HEK293T (cell line): ENCODE data around the gene SGMS1.

Experiments
- BHLHE40 ChIP-seq: fragments of 450-650 bp; IDR thresholded peaks from 2 replicates; pipeline ENCODE4 v1.6.1; 2016; ENCODE audit warnings: mild to moderate bottlenecking, moderate library complexity, borderline replicate concordance
- FOXK2 ChIP-seq: fragments of 450-650 bp; IDR thresholded peaks from 2 replicates; pipeline ENCODE4 v1.6.1; 2016; ENCODE audit warnings: mild to moderate bottlenecking
- LEF1 ChIP-seq: fragments of 450-650 bp; IDR thresholded peaks from 2 replicates; pipeline ENCODE4 v1.6.1; 2017; ENCODE audit warnings: mild to moderate bottlenecking, borderline replicate concordance
- SP1 ChIP-seq: fragments of 450-650 bp; IDR thresholded peaks from 2 replicates; pipeline ENCODE4 v1.6.1; 2017

DNA sequence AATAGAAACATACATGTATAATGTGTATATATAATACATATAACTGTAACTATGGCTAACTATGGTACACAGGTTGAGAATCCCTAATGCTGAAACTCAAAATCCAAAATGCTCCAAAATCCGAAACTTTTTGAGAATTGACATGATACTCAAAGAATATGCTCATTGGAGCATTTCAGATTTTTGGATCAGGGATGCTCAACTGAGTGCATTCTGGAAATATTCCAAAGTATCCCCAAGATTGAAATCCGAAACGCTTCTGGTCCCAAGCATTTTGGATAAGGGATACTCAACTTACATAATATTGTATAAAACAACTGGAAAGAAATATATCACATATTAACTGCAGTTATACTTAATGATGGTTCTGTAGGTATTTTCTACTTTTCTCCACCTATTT is 278.2 kb downstream of the SGMS1 start:
- TF ChIP-seq SP1 (no peak), FOXK2 (no peak), LEF1 (no peak), BHLHE40 (no peak)
